AG08396 (cell line): ENCODE data around the gene UPK1B.
"Not testable (repeated sequence)": the region's sequence is repeated elsewhere in the genome, so short reads cannot be mapped to it uniquely, and the experiment has no call there.

Experiments used
- DNase-seq: peaks from one replicate; pipeline ENCODE4 v3.0.0; 2012; ENCODE audit warnings: low spot score, mixed read lengths

UPK1B gene

DNA sequence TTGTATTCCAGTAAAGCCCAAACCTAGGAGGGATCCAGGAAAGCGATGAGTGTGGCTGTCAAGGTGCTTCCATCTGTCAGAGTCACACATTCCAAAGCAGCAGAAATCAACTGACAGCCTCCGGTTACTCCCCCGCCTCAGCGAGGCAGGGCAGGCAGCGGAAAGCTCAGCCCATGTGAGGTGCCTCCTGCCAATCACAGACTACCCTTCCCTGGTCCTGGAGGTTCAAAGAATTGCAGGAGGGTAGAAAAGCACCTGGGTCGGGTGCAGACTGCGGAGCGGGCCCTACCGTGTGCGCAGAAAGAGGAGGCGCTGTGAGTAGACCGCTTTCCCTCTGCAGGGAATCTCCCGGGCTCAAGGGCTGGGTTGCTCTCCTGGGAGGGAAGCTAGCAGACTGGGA is at the start of gene UPK1B:
UPK1B (plus strand) TSS at position 274 of the 400 bp plus-strand sequence. CDS start 13,144 bp downstream, outside the sequence.
- no peak for DNase-seq

DNA sequence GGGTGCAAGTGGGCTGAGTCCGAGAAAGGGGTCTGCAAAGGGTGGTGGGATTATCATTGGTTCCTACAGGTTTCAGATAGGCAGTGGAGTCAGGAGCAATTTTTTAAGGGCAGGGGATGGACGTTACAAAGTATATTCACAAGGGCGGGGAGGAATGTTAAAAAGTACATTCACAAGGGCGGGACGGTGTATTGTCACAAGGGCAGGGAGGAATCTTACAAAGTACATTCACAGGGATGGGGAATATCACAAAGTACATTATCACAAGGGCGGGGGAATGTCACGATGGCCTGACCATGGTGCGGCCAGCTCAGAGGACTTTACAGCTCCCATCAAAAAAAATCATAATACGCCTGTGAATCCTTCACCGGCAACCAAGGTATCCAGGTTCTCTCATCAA is 48.1 kb upstream of the UPK1B start:
- no peak for DNase-seq

GRCh38 chr3:119125742-119126504 is 47.5 kb upstream of the UPK1B start:
- no peak for DNase-seq

DNA sequence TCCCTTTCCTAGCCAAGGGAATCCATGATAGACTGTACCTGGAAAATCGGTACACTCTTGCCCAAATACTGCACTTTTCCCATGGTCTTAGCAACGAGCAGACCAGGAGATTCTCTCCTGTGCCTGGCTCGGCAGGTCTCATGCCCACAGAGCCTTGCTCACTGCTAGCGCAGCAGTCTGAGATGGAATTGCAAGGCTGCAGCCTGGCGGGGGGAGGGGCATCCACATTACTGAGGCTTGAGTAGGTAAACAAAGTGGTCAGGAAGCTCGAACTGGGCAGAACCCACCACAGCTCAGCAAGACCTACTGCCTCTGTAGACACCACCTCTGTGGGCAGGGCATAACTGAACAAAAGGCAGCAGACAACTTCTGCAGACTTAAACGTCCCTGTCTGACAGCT is 43.1 kb upstream of the UPK1B start:
- not testable (repeated sequence) for DNase-seq

- not testable (repeated sequence) for DNase-seq
These were observed 41.1 kb upstream of the UPK1B start for GRCh38 chr3:119132291-119132690.

DNA sequence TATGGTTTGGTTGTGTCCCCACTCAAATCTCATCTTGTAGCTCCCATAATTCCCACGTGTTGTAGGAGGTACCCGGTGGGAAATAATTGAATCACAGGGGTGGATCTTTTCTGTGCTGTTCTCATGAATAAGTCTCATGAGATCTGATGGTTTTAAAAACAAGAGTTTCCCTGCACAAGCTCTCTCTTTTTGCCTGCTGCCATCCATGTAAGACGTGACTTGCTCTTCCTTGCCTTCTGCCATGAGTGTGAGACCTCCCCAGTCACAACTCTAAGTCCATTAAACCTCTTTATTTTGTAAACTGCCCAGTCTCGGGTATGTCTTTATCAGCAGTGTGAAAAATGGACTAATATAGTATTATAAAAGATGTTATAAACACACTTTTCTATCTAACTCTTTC is 34.0 kb upstream of the UPK1B start:
- DNase-seq = not testable (repeated sequence)

GRCh38 chr3:119140466-119140865 is 32.9 kb upstream of the UPK1B start:
- no peak for DNase-seq

GRCh38 chr3:119145128-119145499 is 28.3 kb upstream of the UPK1B start:
- DNase-seq = no peak

DNA sequence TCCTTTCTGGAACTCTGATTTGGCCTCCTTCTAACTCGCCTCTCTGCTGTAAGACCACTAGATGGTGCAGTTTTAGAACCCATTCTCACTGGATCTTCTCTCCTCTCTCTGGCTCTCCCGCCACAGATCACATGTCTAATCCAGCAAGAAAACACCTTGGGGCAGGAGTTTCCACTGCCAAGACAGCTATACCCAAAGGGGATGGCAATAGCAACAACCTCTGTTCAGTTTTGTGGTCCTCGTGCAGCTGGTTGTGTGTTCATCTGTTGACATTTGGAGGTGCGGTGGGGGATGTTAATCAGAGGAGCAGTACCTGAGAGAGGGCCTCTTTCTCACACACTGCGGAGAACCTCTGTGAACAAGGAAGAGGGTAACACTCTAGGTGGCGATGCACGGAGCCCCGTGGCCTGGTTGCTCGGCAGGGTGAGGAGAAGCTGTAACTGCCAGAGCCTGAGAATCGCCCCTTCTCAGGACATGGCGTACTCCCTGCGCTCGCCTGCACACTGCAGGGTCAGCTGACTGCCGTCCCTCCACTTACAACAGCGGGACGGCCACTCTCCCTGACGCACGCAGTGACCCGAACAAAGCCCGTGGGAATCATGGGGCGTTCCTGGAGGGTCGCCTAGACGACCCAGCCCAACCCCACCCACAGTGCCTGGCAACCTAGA is 27.8 kb upstream of the UPK1B start, which contains the start of gene TEX55:
TEX55 (plus strand) TSS at position 666 of the 668 bp plus-strand sequence. CDS start 25 bp downstream, outside the sequence.
- peak; percentile 71 for DNase-seq

DNA sequence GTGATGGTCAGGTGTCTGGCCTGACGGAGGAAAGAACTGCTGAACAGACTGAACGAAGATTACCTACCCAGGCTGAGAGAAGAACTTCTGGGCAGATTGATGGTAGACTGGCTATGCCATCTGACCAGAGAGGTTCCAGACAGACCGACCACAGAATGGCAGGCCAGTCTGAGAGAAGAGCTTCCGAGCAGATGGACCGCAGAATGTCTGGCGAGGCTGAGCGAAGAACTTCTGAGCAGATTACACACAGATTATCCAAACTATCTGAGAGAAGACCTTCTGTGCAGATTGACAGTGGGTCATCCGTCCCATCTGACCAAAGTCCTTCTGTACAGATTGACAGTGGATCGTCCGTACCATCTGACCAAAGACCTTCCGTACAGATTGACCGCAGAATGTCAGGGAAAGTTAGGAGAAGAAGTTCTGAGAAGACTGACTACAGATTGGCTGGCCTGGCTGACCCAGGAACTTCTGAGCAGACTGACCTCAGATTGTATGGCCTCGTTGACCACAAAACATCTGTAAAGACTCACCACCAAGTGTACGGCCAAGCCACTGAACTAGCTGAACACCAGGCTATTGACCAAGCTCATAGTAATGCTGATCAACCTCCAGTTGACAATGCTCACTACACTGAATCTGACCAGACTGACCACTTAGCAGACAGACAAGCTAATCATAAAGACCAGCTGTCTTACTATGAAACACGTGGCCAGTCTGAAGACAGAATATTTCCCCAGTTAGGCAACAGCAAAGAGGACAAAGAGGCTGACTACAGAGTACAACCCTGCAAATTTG is 26.6 kb upstream of the UPK1B start:
- DNase-seq = no peak

DNA sequence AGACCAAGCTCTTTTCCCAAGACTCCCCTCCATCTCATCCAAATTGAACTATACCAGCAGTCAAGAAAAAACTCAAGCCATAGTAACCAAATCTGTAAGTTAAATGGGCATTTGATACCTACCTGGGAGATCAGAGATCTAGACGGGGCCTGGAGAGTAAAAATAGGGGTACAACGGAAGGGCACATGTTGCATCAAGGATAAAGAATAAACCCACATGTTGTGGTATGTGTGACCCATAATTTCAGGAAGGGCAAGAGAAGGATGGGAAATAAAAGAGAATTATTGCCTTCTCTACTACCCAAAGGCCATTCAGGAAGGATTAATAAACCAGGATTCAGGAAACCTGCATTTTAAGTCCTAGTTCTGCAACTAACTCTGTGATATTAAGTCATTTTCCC is 25.9 kb upstream of the UPK1B start:
- no peak for DNase-seq

- no peak for DNase-seq
These were observed 24.8 kb upstream of the UPK1B start for GRCh38 chr3:119148493-119149180.

- no peak for DNase-seq
These were observed 23.9 kb upstream of the UPK1B start for GRCh38 chr3:119149484-119149883.

GRCh38 chr3:119156868-119157267 is 16.5 kb upstream of the UPK1B start:
- no peak for DNase-seq

GRCh38 chr3:119157971-119158370 is 15.4 kb upstream of the UPK1B start:
- DNase-seq = no peak

GRCh38 chr3:119160361-119160760 is 13.0 kb upstream of the UPK1B start:
- no peak for DNase-seq

DNA sequence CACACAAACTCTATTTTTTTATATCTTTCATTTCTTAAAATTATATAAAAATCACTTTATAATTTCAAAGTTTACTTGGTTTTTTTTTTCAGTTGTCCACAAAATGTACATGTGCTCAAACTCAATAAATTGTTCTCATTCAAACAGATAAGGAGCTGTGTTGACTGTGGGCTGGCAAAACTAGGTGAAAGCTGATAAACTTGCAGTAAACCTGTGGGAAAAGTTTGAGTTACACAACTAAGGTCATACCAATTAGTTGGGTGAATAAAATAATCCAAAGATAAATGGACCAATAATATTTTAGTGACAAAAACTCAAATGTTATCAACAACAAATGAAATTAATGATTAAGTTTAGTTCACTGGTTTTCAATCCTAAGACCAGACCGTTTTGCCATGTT is 12.6 kb upstream of the UPK1B start:
- no peak for DNase-seq

DNA sequence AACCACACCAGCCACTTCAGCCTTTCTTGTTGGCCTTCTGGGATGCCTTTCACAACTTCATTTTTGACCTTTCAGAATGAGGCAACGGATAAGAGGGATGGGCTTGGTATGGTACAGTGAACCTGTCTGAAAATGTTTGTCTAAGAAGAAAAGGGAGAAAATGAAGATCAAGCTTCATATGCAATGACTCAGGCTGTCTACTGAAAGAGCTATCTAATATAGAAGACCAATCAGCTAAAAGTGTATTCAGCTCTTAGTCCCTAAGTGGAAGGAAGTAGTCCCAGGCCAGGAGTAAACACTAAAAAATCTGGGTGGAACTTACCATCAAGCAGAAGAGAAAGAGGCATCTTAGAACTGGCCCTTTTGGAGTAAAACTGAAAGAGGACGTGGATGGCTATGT is 12.2 kb upstream of the UPK1B start:
- no peak for DNase-seq

DNA sequence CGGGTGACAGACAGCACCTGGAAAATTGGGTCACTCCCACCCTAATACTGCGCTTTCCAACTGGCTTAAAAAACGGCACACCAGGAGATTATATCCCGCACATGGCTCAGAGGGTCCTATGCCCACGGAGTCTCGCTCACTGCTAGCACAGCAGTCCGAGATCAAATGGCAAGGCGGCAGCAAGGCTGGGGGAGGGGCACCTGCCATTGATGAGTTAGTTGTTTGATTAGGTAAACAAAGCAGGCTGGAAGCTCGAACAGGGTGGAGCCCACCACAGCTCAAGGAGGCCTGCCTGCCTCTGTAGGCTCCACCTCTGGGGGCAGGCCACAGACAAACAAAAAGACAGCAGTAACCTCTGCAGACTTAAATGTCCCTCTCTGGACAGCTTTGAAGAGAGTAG is 8.7 kb upstream of the UPK1B start:
- not testable (repeated sequence) for DNase-seq

DNA sequence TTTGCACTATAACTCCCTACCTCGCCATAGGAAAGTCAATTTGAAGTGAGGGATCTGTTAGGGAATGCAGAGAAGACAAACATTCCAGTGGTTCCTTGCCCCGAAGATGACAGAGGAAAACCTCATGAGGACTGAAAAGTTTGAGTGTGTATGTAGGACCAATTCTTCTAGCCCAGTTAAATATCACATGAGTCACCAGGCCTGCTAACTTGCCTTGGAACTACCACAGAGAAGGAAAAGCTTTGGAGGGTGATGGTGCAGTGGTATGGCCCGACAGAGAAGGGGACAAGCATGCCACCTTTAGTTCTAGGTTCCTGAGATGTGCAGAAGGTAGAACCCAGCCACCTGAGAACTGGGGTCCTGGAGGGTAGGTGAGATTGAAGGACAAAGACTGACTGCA is 2.6 kb upstream of the UPK1B start:
- DNase-seq = no peak

- peak; percentile 25 for DNase-seq
These were observed 2.7 kb downstream of the UPK1B start for GRCh38 chr3:119175872-119176756.
